ENCODE data around the gene GRIN2A. TPM values are rescaled to one million over a fixed set of nuclear protein-coding genes. Genes with fewer than 3 reads are reported as not detected.

Gene GRIN2A
- total and polyA plus RNA-seq, 2 of the 8 experiments (the other 6 are each of a cell fraction or from before 2014, with no cell fraction given) = 0.18 to 1.8 TPM

DNA sequence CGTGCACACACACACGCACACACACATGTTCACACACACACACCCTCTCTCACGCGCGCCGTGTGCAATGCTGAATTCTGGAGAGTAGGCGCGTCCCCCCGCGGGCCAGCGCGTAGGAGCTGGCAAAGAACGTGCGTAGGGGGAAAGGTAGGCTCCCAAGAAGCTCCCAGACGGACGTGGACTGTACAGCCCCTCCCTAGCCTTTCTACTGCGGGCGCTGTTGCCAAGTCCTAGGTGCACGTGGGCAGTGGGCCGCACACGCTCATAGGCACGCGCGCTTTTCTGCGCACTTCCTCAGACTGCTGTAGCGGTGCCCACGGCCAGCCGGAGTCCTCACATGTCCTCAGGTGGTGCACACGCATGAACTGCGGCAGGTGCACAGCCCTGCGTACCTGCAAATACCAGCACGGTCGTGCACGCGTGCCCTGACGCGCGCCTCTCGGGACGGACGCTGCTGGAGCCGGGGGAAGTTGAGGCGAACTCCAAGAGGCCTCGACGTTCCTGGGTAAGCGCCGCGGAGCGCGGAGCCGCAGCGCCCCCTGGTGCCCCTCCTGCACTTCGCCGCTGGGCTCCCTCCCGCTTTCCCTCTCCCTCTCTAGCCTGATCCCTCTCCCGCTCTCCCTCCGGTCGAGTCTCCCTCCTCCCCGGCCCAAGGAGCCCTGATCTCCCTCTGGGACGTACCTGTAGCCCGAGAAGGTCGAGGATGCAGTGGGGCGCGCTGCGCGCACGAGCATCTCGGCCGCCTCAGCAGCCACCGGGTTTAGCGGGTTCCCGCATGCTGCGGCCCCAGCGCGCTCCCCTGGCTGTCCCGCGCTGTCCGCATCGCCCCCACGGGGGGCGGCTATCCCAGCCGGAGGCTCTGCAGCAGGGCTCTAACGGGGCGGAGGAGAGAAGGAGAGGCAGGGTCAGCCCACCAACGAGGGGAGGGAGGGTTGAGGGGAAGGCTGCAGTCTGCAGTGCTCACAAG lies 749 bp downstream of the GRIN2A start (continued):
- TF ChIP-seq EZH2 (IDR thresholded peaks at IDR 0.05; ENCODE audit: low read depth, low read length, severe bottlenecking) = no peak
- no peak for TF ChIP-seq POU5F1 (IDR thresholded peaks at IDR 0.05; ENCODE audit: low read depth, low read length)
- TF ChIP-seq, protein P1, sequence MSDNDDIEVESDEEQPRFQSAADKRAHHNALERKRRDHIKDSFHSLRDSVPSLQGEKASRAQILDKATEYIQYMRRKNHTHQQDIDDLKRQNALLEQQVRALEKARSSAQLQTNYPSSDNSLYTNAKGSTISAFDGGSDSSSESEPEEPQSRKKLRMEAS (IDR thresholded peaks at IDR 0.05) = peak; percentile 66
- no peak for TF ChIP-seq NRF1 (IDR thresholded peaks at IDR 0.05; ENCODE audit: low read depth, low read length)
- no peak for TF ChIP-seq SIRT6 (IDR thresholded peaks at IDR 0.05; ENCODE audit: low read length)
- TF ChIP-seq SUZ12 (IDR thresholded peaks at IDR 0.05; ENCODE audit: low read length) = no peak
- TF ChIP-seq PHF8 (conservative IDR thresholded peaks at IDR 0.05; ENCODE audit: low read depth, low read length) = no peak
- TF ChIP-seq, protein P2, sequence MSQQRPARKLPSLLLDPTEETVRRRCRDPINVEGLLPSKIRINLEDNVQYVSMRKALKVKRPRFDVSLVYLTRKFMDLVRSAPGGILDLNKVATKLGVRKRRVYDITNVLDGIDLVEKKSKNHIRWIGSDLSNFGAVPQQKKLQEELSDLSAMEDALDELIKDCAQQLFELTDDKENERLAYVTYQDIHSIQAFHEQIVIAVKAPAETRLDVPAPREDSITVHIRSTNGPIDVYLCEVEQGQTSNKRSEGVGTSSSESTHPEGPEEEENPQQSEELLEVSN (IDR thresholded peaks at IDR 0.05) = peak; percentile 62
- no peak for TF ChIP-seq JUND (IDR thresholded peaks at IDR 0.05; ENCODE audit: low read length)
- peak; percentile 93 for TF ChIP-seq RAD21 (IDR thresholded peaks at IDR 0.05 in 1 of 2, conservative IDR thresholded peaks at IDR 0.05 in 1 of 2; ENCODE audit: low read depth in 2 of 2, low read length in 2 of 2)
- TF ChIP-seq JUN (IDR thresholded peaks at IDR 0.05; ENCODE audit: low read depth, low read length) = no peak
- TF ChIP-seq KDM4A (IDR thresholded peaks at IDR 0.05; ENCODE audit: low read depth, low read length, severe bottlenecking) = peak; percentile 35
- no peak; the same call in 1 of the 2 replicates for TF ChIP-seq KDM1A (IDR thresholded peaks at IDR 0.05; ENCODE audit: borderline replicate concordance, low read length)
- TF ChIP-seq CREB1 (IDR thresholded peaks at IDR 0.05) = no peak
